Neural cell (in vitro differentiated cells): ENCODE data around the gene SH3PXD2B. TPM values are rescaled to one million over a fixed set of nuclear protein-coding genes. Genes with fewer than 3 reads are reported as not detected.

Source experiments
- H2AFZ ChIP-seq: fragments of 200-600, 300-800 bp; sonication (generic), shearing (Covaris generic); 2 replicates; pipeline ENCODE4 v1.6.0; 2014; ENCODE audit warnings: low read depth, mild to moderate bottlenecking, antibody characterized with exemption, low read length, moderate library complexity
- H3F3A ChIP-seq: fragments of 200-600 bp; shearing (Covaris generic); 2 replicates; pipeline ENCODE4 v1.6.1; 2016; ENCODE audit warnings: mild to moderate bottlenecking, moderate library complexity, mixed read lengths, antibody characterized with exemption, low read length; ENCODE audit not compliant: insufficient read depth, poor library complexity, severe bottlenecking
- H3K27ac ChIP-seq: fragments of 200-600, 300-800 bp; sonication (generic), shearing (Covaris generic); 2 replicates; pipeline ENCODE4 v1.5.1; 2014; ENCODE audit warnings: mild to moderate bottlenecking, low read length, moderate library complexity
- H3K27me3 ChIP-seq: fragments of 300-800, 200-600 bp; sonication (generic), shearing (Covaris generic); 2 replicates; pipeline ENCODE4 v1.6.0; 2014; ENCODE audit warnings: mild to moderate bottlenecking, low read depth, low read length, moderate library complexity; ENCODE audit not compliant: insufficient read depth
- H3K36me3 ChIP-seq: fragments of 300-800, 200-600 bp; sonication (generic), shearing (Covaris generic); 2 replicates; pipeline ENCODE4 v1.5.1; 2014; ENCODE audit warnings: mild to moderate bottlenecking, antibody characterized with exemption, low read length, moderate library complexity; ENCODE audit not compliant: insufficient read depth
- H3K4me2 ChIP-seq: fragments of 300-800, 200-600 bp; sonication (generic), shearing (Covaris generic); 2 replicates; pipeline ENCODE4 v1.6.0; 2014; ENCODE audit warnings: mild to moderate bottlenecking, low read length
- H3K4me3 ChIP-seq: fragments of 300-800, 200-600 bp; sonication (generic), shearing (Covaris generic); 2 replicates; pipeline ENCODE4 v1.5.1; 2014; ENCODE audit warnings: mild to moderate bottlenecking, low read length, moderate library complexity
- H3K79me2 ChIP-seq: fragments of 200-600 bp; shearing (Covaris generic); replicated peaks from 2 replicates; pipeline ENCODE4 v1.6.0; 2014; ENCODE audit warnings: mild to moderate bottlenecking, low read length, moderate library complexity; ENCODE audit not compliant: insufficient read depth
- H3K9ac ChIP-seq: fragments of 300-800, 200-600 bp; sonication (generic), shearing (Covaris generic); 2 replicates; pipeline ENCODE4 v1.6.1; 2016; ENCODE audit warnings: mild to moderate bottlenecking, low read length, mixed read lengths
- H3K9me2 ChIP-seq: fragments of 200-600 bp; shearing (Covaris generic); 2 replicates; pipeline ENCODE4 v1.6.1; 2016; ENCODE audit warnings: mild to moderate bottlenecking, low read length, mixed read lengths; ENCODE audit not compliant: insufficient read depth
- H3K9me3 ChIP-seq: fragments of 200-600, 300-800 bp; sonication (generic), shearing (Covaris generic); 2 replicates; pipeline ENCODE4 v1.6.1; 2016; ENCODE audit warnings: mild to moderate bottlenecking, mixed run types, low read length, moderate library complexity, mixed read lengths
- H4K20me1 ChIP-seq: fragments of 200-600 bp; shearing (Covaris generic); 2 replicates; pipeline ENCODE4 v1.6.1; 2016; ENCODE audit warnings: mild to moderate bottlenecking, mixed run types; ENCODE audit not compliant: insufficient read depth
- CTCF ChIP-seq: fragments of 450-650 bp; IDR thresholded peaks from 2 replicates; pipeline ENCODE4 v1.5.1; 2014; ENCODE audit warnings: antibody characterized with exemption, mild to moderate bottlenecking, moderate library complexity; ENCODE audit not compliant: poor library complexity, severe bottlenecking
- EP300 ChIP-seq: fragments of 450-650 bp; conservative IDR thresholded peaks from 2 replicates; pipeline ENCODE4 v1.6.1; 2014; ENCODE audit warnings: antibody characterized with exemption, mild to moderate bottlenecking, moderate library complexity; ENCODE audit not compliant: poor library complexity, severe bottlenecking
- EZH2 ChIP-seq: fragments of 200-600, 300-800 bp; shearing (Covaris generic), sonication (generic); IDR thresholded peaks from 2 replicates; pipeline ENCODE4 v1.6.1; 2014; ENCODE audit warnings: antibody characterized with exemption, low read length, borderline replicate concordance, mild to moderate bottlenecking; ENCODE audit not compliant: insufficient read depth, poor library complexity, severe bottlenecking
- MXI1 ChIP-seq: fragments of 450-650 bp; conservative IDR thresholded peaks from 2 replicates; pipeline ENCODE4 v1.6.1; 2014; ENCODE audit warnings: antibody characterized with exemption, mild to moderate bottlenecking; ENCODE audit not compliant: poor library complexity, severe bottlenecking
- POLR2AphosphoS5 ChIP-seq: IDR thresholded peaks from 2 replicates; pipeline ENCODE4 v1.6.1; 2012
- RAD21 ChIP-seq: fragments of 450-650 bp; conservative IDR thresholded peaks from 2 replicates; pipeline ENCODE4 v1.6.1; 2014; ENCODE audit warnings: antibody characterized with exemption, mild to moderate bottlenecking, moderate library complexity
- REST ChIP-seq: IDR thresholded peaks from 2 replicates; pipeline ENCODE4 v1.6.1; 2012; ENCODE audit warnings: borderline replicate concordance
- SMC3 ChIP-seq: fragments of 450-650 bp; conservative IDR thresholded peaks from 2 replicates; pipeline ENCODE4 v1.6.1; 2014; ENCODE audit warnings: antibody characterized with exemption, mild to moderate bottlenecking, moderate library complexity; ENCODE audit not compliant: poor library complexity
- TAF1 ChIP-seq: IDR thresholded peaks from 2 replicates; pipeline ENCODE4 v1.6.1; 2012; ENCODE audit warnings: low read depth
- polyA plus RNA-seq: library from polyadenylated mRNA; depleted of rRNA; stranded (reverse); fragments of >200 nt; gene quantifications from 2 replicates; pipeline ENCODE4 v1.2.3, GENCODE V29; 2014

Gene SH3PXD2B
- polyA plus RNA-seq, 1 donor from 2014 or later = 11.7 TPM

GRCh38 chr5:172422255-172422654, 32.1 kb downstream of the SH3PXD2B start:
- TF ChIP-seq SMC3 (no peak), RAD21 (no peak), POLR2AphosphoS5 (no peak), EP300 (no peak), EZH2 (no peak), MXI1 (no peak), REST (no peak)
- Histone ChIP-seq H3K9ac (no peak overlapping the region), H3F3A (no peaks in the 10 kb centered on the region), H2AFZ (no peak overlapping the region), H3K27me3 (no peaks in the 10 kb centered on the region), H3K79me2 (peaks cover 12% of the 10 kb centered on the region), H3K36me3 (no peaks in the 10 kb centered on the region), H3K27ac (no peak overlapping the region), H3K4me3 (no peak overlapping the region), H3K4me2 (no peak overlapping the region), H3K9me3 (no peaks in the 10 kb centered on the region), H4K20me1 (no peaks in the 10 kb centered on the region), H3K9me2 (no peaks in the 10 kb centered on the region)

- Histone ChIP-seq H3K9ac (no peak overlapping the region), H3K4me3 (no peak overlapping the region), H3K27ac (no peak overlapping the region), H3K79me2 (peaks cover 5% of the 10 kb centered on the region), H3K36me3 (no peaks in the 10 kb centered on the region), H3K27me3 (no peaks in the 10 kb centered on the region), H3K9me2 (no peaks in the 10 kb centered on the region), H4K20me1 (no peaks in the 10 kb centered on the region), H3F3A (no peaks in the 10 kb centered on the region), H3K4me2 (no peak overlapping the region), H2AFZ (no peak overlapping the region), H3K9me3 (no peaks in the 10 kb centered on the region)
- TF ChIP-seq MXI1 = no peak
- TF ChIP-seq EP300 = no peak
- no peak for TF ChIP-seq SMC3
- TF ChIP-seq REST = no peak
- no peak for TF ChIP-seq TAF1
- TF ChIP-seq RAD21 = no peak
- TF ChIP-seq EZH2 = no peak
- TF ChIP-seq CTCF = no peak
- no peak for TF ChIP-seq POLR2AphosphoS5
Measured at GRCh38 chr5:172421020-172421419, 33.3 kb downstream of the SH3PXD2B start.
